ENCODE results near the gene HUS1B.

GRCh38 chr6:692858-693722, 36.2 kb upstream of the HUS1B start, which contains the start of gene EXOC2:
- no peak for TF ChIP-seq EZH2 (IDR thresholded peaks at IDR 0.05; ENCODE audit: borderline replicate concordance)
- no peak for TF ChIP-seq CTCF (IDR thresholded peaks at IDR 0.05; ENCODE audit: poor library complexity)
- TF ChIP-seq EZH2phosphoT487 (IDR thresholded peaks at IDR 0.05; ENCODE audit: low read depth, severe bottlenecking, unreplicated experiment): no peak

Measured in hepatocyte (in vitro differentiated cells).